Neural progenitor cell (in vitro differentiated cells): ENCODE measurements around the gene MYO1F.
"Not testable (repeated sequence)": the region's sequence is repeated elsewhere in the genome, so short reads cannot be mapped to it uniquely, and the experiment has no call there.

ENCODE experiments used
- CTCF ChIP-seq: fragments of 200-600 bp; sonication (generic); IDR thresholded peaks from 2 replicates; pipeline ENCODE4 v1.5.1; 2017; ENCODE audit warnings: antibody characterized with exemption, mild to moderate bottlenecking
- EZH2 ChIP-seq: fragments of 200-600 bp; sonication (generic); IDR thresholded peaks from 2 replicates; pipeline ENCODE4 v1.6.1; 2017; ENCODE audit warnings: antibody characterized with exemption, mild to moderate bottlenecking, moderate library complexity

- not testable (repeated sequence) for TF ChIP-seq CTCF, EZH2
These were observed 12.4 kb downstream of the MYO1F start for GRCh38 chr19:8564866-8565265.
